ENCODE measurements around the gene FERMT2. TPM values are rescaled to one million over a fixed set of nuclear protein-coding genes. Genes with fewer than 3 reads are reported as not detected.

Gene FERMT2
- total and polyA plus RNA-seq, 2 experiments from 2014 or later: 68.8 to 79.8 TPM

DNA sequence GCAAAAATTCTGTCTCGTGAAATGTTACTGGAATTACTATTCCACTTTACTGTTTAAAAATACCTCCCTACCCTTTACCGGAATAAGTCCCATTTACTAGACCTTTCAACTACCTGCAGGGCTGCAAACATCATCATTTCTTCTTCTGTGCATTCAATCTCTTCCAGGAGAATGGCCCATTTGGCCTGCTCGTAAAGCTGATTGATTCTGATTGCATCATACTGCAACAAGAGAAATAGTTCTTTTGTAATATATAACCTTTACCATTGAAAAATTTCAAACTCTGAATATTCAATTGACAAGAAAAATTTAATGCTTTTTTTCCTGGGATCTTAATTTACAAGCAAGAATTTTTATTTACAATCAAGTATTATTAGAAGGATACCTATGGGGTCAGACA lies 72.4 kb downstream of the FERMT2 start:
- Histone ChIP-seq H3K4me3 (no peak overlapping the region), H3K27me3 (no peaks in the 10 kb centered on the region), H3K9me3 (ENCODE audit: low read depth) (no peaks in the 10 kb centered on the region), H3K27ac (no peak overlapping the region), H3K36me3 (peaks cover 49% of the 10 kb centered on the region), H3K4me1 (ENCODE audit: low read depth) (peaks cover 8% of the 10 kb centered on the region)
- no peak for DNase-seq (ENCODE audit: low read depth in 1 of 2, low spot score in 1 of 2)
- TF ChIP-seq, protein P1, sequence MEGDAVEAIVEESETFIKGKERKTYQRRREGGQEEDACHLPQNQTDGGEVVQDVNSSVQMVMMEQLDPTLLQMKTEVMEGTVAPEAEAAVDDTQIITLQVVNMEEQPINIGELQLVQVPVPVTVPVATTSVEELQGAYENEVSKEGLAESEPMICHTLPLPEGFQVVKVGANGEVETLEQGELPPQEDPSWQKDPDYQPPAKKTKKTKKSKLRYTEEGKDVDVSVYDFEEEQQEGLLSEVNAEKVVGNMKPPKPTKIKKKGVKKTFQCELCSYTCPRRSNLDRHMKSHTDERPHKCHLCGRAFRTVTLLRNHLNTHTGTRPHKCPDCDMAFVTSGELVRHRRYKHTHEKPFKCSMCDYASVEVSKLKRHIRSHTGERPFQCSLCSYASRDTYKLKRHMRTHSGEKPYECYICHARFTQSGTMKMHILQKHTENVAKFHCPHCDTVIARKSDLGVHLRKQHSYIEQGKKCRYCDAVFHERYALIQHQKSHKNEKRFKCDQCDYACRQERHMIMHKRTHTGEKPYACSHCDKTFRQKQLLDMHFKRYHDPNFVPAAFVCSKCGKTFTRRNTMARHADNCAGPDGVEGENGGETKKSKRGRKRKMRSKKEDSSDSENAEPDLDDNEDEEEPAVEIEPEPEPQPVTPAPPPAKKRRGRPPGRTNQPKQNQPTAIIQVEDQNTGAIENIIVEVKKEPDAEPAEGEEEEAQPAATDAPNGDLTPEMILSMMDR (IDR thresholded peaks at IDR 0.05; ENCODE audit: low read depth, low read length): no peak

DNA sequence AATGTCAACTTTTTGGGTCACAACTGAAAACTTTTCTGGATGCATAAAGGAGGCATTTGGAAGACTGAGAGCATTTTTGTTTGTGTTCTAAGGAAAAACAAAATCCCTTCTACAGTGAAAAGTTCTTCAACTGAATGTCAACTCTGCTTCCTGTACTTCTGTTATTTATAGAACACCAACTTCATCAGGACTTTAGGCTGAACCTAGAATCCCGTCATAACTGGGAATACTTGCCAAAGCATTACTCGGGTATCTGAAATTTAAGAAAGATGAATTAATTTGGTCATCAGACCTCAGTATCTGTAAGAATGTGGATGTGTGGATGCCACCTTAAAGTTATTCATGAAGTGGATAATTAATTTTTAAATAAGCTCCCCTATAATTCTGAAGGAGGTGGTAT lies 73.2 kb downstream of the FERMT2 start:
- Histone ChIP-seq H3K36me3 (peaks cover 57% of the 10 kb centered on the region), H3K27ac (peak overlapping the region; percentile 6), H3K9me3 (ENCODE audit: low read depth) (no peaks in the 10 kb centered on the region), H3K4me3 (no peak overlapping the region), H3K4me1 (ENCODE audit: low read depth) (peaks cover 8% of the 10 kb centered on the region), H3K27me3 (no peaks in the 10 kb centered on the region)
- DNase-seq (ENCODE audit: low read depth in 1 of 2, low spot score in 1 of 2): peak; percentile 10 to 67
- TF ChIP-seq, protein P1 (IDR thresholded peaks at IDR 0.05; ENCODE audit: low read depth, low read length): no peak

DNA sequence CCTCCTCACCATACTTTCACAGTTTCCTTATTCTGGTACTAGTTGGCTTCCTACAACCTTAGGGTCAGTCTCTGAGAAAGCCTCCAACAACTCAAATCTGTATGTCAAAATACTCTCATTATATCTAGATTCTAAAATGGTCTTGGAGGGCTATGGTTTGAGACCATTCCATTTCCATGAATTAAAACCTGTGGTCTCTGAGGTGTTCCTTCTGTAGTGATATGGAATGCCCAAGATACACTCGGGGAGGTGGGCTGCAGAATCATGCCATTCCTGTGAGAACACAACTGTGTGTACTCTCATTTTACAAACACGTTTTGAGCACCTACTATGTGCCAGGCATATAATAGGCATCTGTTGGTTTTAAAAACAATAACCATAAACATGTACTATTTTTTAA lies 74.0 kb downstream of the FERMT2 start:
- Histone ChIP-seq H3K36me3 (peaks cover 65% of the 10 kb centered on the region), H3K9me3 (ENCODE audit: low read depth) (no peaks in the 10 kb centered on the region), H3K4me3 (no peak overlapping the region), H3K27me3 (no peaks in the 10 kb centered on the region), H3K4me1 (ENCODE audit: low read depth) (peaks cover 8% of the 10 kb centered on the region), H3K27ac (no peak overlapping the region)
- DNase-seq (ENCODE audit: low read depth in 1 of 2, low spot score in 1 of 2): no peak
- TF ChIP-seq, protein P1 (IDR thresholded peaks at IDR 0.05; ENCODE audit: low read depth, low read length): no peak

DNA sequence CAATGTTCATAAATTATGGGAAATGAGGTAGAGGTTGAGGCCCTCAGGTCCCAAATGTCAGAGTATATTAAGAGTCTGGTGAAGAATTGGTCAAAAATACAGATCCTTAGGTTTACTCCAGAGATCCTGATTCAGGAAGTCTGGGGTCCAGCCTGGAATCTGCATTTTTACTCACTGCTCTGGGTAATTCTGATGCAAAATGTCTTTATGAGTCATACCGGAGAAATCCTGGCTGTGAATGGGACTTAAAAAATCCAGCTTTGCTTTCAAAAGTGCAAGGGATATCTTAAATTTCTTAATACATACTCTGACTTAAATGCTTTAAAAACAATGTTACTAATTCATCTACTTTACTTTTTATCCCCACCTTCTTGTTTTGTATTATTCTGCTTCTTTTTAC lies 74.5 kb downstream of the FERMT2 start:
- peaks cover 64% of the 10 kb centered on the region for H3K36me3 ChIP-seq
- no peaks in the 10 kb centered on the region for H3K27me3 ChIP-seq
- peak in 1 of 2 donors; percentile 70 for DNase-seq (ENCODE audit: low read depth in 1 of 2, low spot score in 1 of 2)
- no peak overlapping the region for H3K27ac ChIP-seq
- no peaks in the 10 kb centered on the region for H3K9me3 ChIP-seq (ENCODE audit: low read depth)
- TF ChIP-seq, protein P1 (IDR thresholded peaks at IDR 0.05; ENCODE audit: low read depth, low read length): no peak
- H3K4me1 ChIP-seq (ENCODE audit: low read depth): peaks cover 8% of the 10 kb centered on the region
- H3K4me3 ChIP-seq: no peak overlapping the region

GRCh38 chr14:52875707-52876106 lies 75.1 kb downstream of the FERMT2 start:
- TF ChIP-seq, protein P1 (IDR thresholded peaks at IDR 0.05; ENCODE audit: low read depth, low read length): no peak
- peaks cover 64% of the 10 kb centered on the region for H3K36me3 ChIP-seq
- no peaks in the 10 kb centered on the region for H3K9me3 ChIP-seq (ENCODE audit: low read depth)

DNA sequence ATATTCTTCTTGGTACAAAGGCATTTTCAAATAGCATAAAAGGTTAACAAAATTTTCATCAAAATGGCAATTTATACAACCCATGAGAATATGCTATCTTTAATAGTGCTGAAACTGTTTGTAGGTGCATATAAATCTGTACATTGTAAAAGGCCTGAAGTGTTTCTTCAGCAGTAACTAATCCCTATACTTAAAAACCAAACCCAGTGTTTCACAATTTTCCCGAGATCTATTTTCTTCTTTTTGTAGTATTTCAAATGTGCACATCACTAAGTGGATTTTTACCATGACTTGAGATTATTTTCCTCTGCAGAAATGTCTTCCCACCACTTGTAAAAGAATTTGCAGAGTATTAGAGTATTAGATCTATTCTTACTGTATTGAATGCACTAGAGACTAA lies 76.5 kb downstream of the FERMT2 start:
- Histone ChIP-seq H3K4me1 (ENCODE audit: low read depth) (peaks cover 8% of the 10 kb centered on the region), H3K36me3 (peaks cover 67% of the 10 kb centered on the region), H3K27me3 (no peaks in the 10 kb centered on the region), H3K4me3 (no peak overlapping the region), H3K27ac (no peak overlapping the region), H3K9me3 (ENCODE audit: low read depth) (no peaks in the 10 kb centered on the region)
- TF ChIP-seq, protein P1 (IDR thresholded peaks at IDR 0.05; ENCODE audit: low read depth, low read length): no peak
- DNase-seq (ENCODE audit: low read depth in 1 of 2, low spot score in 1 of 2): no peak

More at GRCh38 chr14:52875707-52876106, 75.1 kb downstream of the FERMT2 start:
- peak in 1 of 2 donors; percentile 33 for DNase-seq (ENCODE audit: low read depth in 1 of 2, low spot score in 1 of 2)
- peaks cover 8% of the 10 kb centered on the region for H3K4me1 ChIP-seq (ENCODE audit: low read depth)
- H3K4me3 ChIP-seq: no peak overlapping the region
- no peaks in the 10 kb centered on the region for H3K27me3 ChIP-seq
- no peak overlapping the region for H3K27ac ChIP-seq

All from cardiac muscle cell (in vitro differentiated cells and primary cell).